ENCODE data around the gene CPPED1. TPM values are rescaled to one million over a fixed set of nuclear protein-coding genes. Genes with fewer than 3 reads are reported as not detected.

Gene CPPED1
- total RNA-seq, 1 experiment from 2014 or later, result 7.9 TPM

DNA sequence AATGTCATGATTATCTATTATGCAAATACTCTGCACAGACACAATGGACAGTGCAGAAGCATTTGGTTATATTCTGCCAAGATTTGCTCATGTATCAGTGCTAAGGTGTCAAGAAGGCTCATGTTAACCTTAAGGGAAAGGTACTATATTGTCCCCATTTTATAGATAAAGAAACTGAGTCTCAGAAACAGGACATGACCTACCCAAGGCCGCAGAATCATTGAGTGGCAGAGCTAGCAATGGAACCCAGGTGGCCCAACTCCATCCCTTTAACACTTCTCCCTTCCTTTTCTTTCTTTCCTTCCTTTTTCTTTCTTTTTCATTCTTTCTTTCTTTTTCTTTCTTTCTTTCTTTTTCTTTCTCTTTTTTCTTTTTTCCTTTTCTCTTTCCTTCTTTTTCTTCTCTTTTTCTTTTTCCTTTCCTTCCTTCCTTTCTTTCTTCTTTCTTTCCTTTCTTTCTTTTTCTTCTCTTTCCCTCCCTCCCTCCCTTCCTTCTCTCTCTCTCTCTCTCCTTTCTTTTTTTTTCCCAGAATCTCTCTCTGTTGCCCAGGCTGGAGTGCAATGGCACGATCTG, 149.8 kb downstream of the CPPED1 start:
- no peaks in the 10 kb centered on the region for H3K79me1 ChIP-seq (ENCODE audit: insufficient read depth, low read depth, low read length, poor library complexity, severe bottlenecking)
- no peak overlapping the region for H3T11ph ChIP-seq (ENCODE audit: low read length)
- H3K27me3 ChIP-seq (ENCODE audit: insufficient read depth, low read length), result no peaks in the 10 kb centered on the region
- WGBS (ENCODE audit: extremely low coverage, insufficient read length, low lambda C conversion rate), result no CpG with 5 or more reads among the region's 2 CpGs
- no peaks in the 10 kb centered on the region; a peak in 1 of 7 replicates for H3K36me3 Mint-ChIP-seq (ENCODE audit: insufficient read depth in 1 of 3, low read depth in 3 of 3)
- DNase-seq, result no peak
- no peak overlapping the region for H4K8ac ChIP-seq (replicated peaks; ENCODE audit: insufficient read length, low read depth, low read length)
- H2BK20ac ChIP-seq (ENCODE audit: low read depth, low read length, poor library complexity, severe bottlenecking), result no peak overlapping the region
- H4K20me1 ChIP-seq (ENCODE audit: control insufficient read depth, insufficient read depth, insufficient read length), result no peaks in the 10 kb centered on the region
- no peaks in the 10 kb centered on the region for H3K4me1 ChIP-seq (ENCODE audit: insufficient read depth, low read length)
- H3K9ac ChIP-seq (ENCODE audit: extremely low read depth, insufficient read length, low read length), result no peak overlapping the region
- peaks cover 0 to 4% of the 10 kb centered on the region in 2 experiments; a peak in 1 of 5 replicates for H3K9me3 Mint-ChIP-seq
- no peak overlapping the region for H2BK120ac ChIP-seq (ENCODE audit: low read depth, low read length, poor library complexity, severe bottlenecking)
- no peaks in the 10 kb centered on the region for H3K23me2 ChIP-seq (ENCODE audit: insufficient read length, low read depth, low read length, poor library complexity, severe bottlenecking)
- H3K4me1 Mint-ChIP-seq, result peaks cover 10 to 17% of the 10 kb centered on the region in 2 experiments
- H2AFZ ChIP-seq (ENCODE audit: low read length), result no peak overlapping the region
- TF ChIP-seq, protein P1, sequence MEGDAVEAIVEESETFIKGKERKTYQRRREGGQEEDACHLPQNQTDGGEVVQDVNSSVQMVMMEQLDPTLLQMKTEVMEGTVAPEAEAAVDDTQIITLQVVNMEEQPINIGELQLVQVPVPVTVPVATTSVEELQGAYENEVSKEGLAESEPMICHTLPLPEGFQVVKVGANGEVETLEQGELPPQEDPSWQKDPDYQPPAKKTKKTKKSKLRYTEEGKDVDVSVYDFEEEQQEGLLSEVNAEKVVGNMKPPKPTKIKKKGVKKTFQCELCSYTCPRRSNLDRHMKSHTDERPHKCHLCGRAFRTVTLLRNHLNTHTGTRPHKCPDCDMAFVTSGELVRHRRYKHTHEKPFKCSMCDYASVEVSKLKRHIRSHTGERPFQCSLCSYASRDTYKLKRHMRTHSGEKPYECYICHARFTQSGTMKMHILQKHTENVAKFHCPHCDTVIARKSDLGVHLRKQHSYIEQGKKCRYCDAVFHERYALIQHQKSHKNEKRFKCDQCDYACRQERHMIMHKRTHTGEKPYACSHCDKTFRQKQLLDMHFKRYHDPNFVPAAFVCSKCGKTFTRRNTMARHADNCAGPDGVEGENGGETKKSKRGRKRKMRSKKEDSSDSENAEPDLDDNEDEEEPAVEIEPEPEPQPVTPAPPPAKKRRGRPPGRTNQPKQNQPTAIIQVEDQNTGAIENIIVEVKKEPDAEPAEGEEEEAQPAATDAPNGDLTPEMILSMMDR (conservative IDR thresholded peaks at IDR 0.05), result no peak
- no peak overlapping the region for H2BK15ac ChIP-seq (ENCODE audit: low read depth, low read length)
- no peak overlapping the region for H2BK5ac ChIP-seq (ENCODE audit: insufficient read length, low read length)
- no peak overlapping the region for H4K5ac ChIP-seq (ENCODE audit: insufficient read length, low read depth, low read length)
- no peak overlapping the region for H3K4me2 ChIP-seq (ENCODE audit: insufficient read depth, insufficient read length, low read length)
- no peak overlapping the region for H3K23ac ChIP-seq (ENCODE audit: insufficient read length, low read depth, low read length)
- H3K9me3 ChIP-seq (ENCODE audit: control insufficient read depth, low read depth, low read length), result no peaks in the 10 kb centered on the region
- no peak overlapping the region for H3K4ac ChIP-seq (ENCODE audit: low read depth, low read length)
- no peak overlapping the region for H3K27ac Mint-ChIP-seq
- H3K79me2 ChIP-seq (ENCODE audit: insufficient read depth, low read length), result no peaks in the 10 kb centered on the region
- no peak overlapping the region for H2AK5ac ChIP-seq (ENCODE audit: insufficient read length, low read length)
- no peak overlapping the region for H4K91ac ChIP-seq (ENCODE audit: insufficient read length, low read depth, low read length)
- no peak overlapping the region; a peak in 1 of 5 replicates for H3K4me3 Mint-ChIP-seq
- H3K18ac ChIP-seq (ENCODE audit: insufficient read length, low read depth, low read length), result no peak overlapping the region
- no peak overlapping the region for H2BK12ac ChIP-seq (ENCODE audit: insufficient read length, low read depth, low read length)
- no peak overlapping the region for H3K27ac ChIP-seq (ENCODE audit: insufficient read length, low read depth, low read length)
- no peak overlapping the region for H3K14ac ChIP-seq (ENCODE audit: insufficient read depth, low read length)
- H3K27me3 Mint-ChIP-seq (ENCODE audit: low read depth), result peaks cover 2% of the 10 kb centered on the region
- H3K56ac ChIP-seq (ENCODE audit: insufficient read length, low read depth, low read length), result no peak overlapping the region
